Ascending aorta (tissue), 2 donors: ENCODE data around the gene MALL. TPM values are rescaled to one million over a fixed set of nuclear protein-coding genes. Genes with fewer than 3 reads are reported as not detected.
"Not testable (repeated sequence)": the region's sequence is repeated elsewhere in the genome, so short reads cannot be mapped to it uniquely, and the experiment has no call there.

Experiments used
- DNase-seq, 2 donors: peaks; one replicate each; pipeline ENCODE4 v3.0.0-alpha.2; 2019; ENCODE audit warnings: low spot score in 2 of 2
- H3K27ac ChIP-seq, 2 donors: fragments of 200-600 bp; sonication (generic); one replicate each; pipeline ENCODE4 v1.5.1; 2016 to 2017; ENCODE audit warnings: mild to moderate bottlenecking in 1 of 2
- H3K27me3 ChIP-seq: fragments of 200-600 bp; sonication (generic); one replicate; pipeline ENCODE4 v1.5.1; 2017
- H3K36me3 ChIP-seq, 2 donors: fragments of 200-600 bp; sonication (generic); one replicate each; pipeline ENCODE4 v1.5.1; 2016
- H3K4me1 ChIP-seq, 2 donors: fragments of 200-600 bp; sonication (generic); one replicate each; pipeline ENCODE4 v1.5.1; 2016 to 2017; ENCODE audit warnings: mild to moderate bottlenecking in 1 of 2
- H3K4me3 ChIP-seq, 2 donors: fragments of 200-600 bp; sonication (generic); one replicate each; pipeline ENCODE4 v1.5.1; 2016 to 2017; ENCODE audit warnings: mild to moderate bottlenecking in 1 of 2
- H3K9me3 ChIP-seq, 2 donors: fragments of 200-600 bp; sonication (generic); one replicate each; pipeline ENCODE4 v1.5.1; 2016
- intact Hi-C: fragments of 100-400 bp; cut with DNase I; formaldehyde crosslinking; loops from one replicate; pipeline ENCODE4 v1.15.1; 2023
- total RNA-seq: library from RNA; depleted of rRNA; stranded (reverse); fragments of >200 nt; gene quantifications from one replicate; pipeline ENCODE4 v1.1.0, GENCODE V29; 2016

MALL gene
- total RNA-seq, 1 donor from 2014 or later = 38.5 TPM

- DNase-seq = peak in 1 of 2 donors; percentile 47
- H3K9me3 ChIP-seq, H3K27me3 ChIP-seq, H3K36me3 ChIP-seq, intact Hi-C loops, H3K27ac ChIP-seq, H3K4me1 ChIP-seq, H3K4me3 ChIP-seq: not testable (repeated sequence)
Measured at GRCh38 chr2:110049769-110050168, 65.9 kb downstream of the MALL start.

GRCh38 chr2:110048255-110049197 lies 67.1 kb downstream of the MALL start:
- H3K27ac ChIP-seq, H3K36me3 ChIP-seq, H3K27me3 ChIP-seq, H3K4me1 ChIP-seq, H3K9me3 ChIP-seq, intact Hi-C loops, H3K4me3 ChIP-seq: not testable (repeated sequence)
- peak in 1 of 2 donors; percentile 42 for DNase-seq

- H3K27me3 ChIP-seq, intact Hi-C loops, H3K27ac ChIP-seq, H3K36me3 ChIP-seq, H3K4me1 ChIP-seq, DNase-seq, H3K9me3 ChIP-seq, H3K4me3 ChIP-seq: not testable (repeated sequence)
Measured at GRCh38 chr2:110047225-110047624, 68.4 kb downstream of the MALL start.

- H3K36me3 ChIP-seq, H3K27me3 ChIP-seq, H3K4me3 ChIP-seq, H3K27ac ChIP-seq, intact Hi-C loops, H3K9me3 ChIP-seq, DNase-seq, H3K4me1 ChIP-seq: not testable (repeated sequence)
Measured at GRCh38 chr2:110041941-110042660, 73.5 kb downstream of the MALL start.

- H3K9me3 ChIP-seq, H3K4me3 ChIP-seq, H3K36me3 ChIP-seq, DNase-seq, H3K27ac ChIP-seq, H3K4me1 ChIP-seq, H3K27me3 ChIP-seq, intact Hi-C loops: not testable (repeated sequence)
Measured at GRCh38 chr2:110037336-110037735, 78.3 kb downstream of the MALL start.

GRCh38 chr2:110035384-110035783 lies 80.2 kb downstream of the MALL start:
- H3K36me3 ChIP-seq, intact Hi-C loops, H3K9me3 ChIP-seq, H3K27ac ChIP-seq, H3K27me3 ChIP-seq, H3K4me3 ChIP-seq, DNase-seq, H3K4me1 ChIP-seq: not testable (repeated sequence)

- H3K4me1 ChIP-seq, H3K9me3 ChIP-seq, DNase-seq, H3K36me3 ChIP-seq, H3K4me3 ChIP-seq, intact Hi-C loops, H3K27ac ChIP-seq, H3K27me3 ChIP-seq: not testable (repeated sequence)
Measured at GRCh38 chr2:110034935-110035334, 80.7 kb downstream of the MALL start.

Other genes with a start within 250 kb of the MALL start
- 21.9 TPM for gene LIMS3, start 217.1 kb downstream of the MALL start, total RNA-seq
- 9.8 TPM for gene NPHP1, start 89.2 kb upstream of the MALL start, total RNA-seq
- gene MTLN, start 96.7 kb upstream of the MALL start, total RNA-seq = 381 TPM